HG02571 (cell line): ENCODE data around the gene TSACC.

Experiments used
- ATAC-seq: cut with Tn5 transposase; IDR thresholded peaks from one replicate; pipeline ENCODE4 v1.9.1; 2021; ENCODE audit warnings: mild to moderate bottlenecking, moderate library complexity; ENCODE audit not compliant: unreplicated experiment

TSACC gene

DNA sequence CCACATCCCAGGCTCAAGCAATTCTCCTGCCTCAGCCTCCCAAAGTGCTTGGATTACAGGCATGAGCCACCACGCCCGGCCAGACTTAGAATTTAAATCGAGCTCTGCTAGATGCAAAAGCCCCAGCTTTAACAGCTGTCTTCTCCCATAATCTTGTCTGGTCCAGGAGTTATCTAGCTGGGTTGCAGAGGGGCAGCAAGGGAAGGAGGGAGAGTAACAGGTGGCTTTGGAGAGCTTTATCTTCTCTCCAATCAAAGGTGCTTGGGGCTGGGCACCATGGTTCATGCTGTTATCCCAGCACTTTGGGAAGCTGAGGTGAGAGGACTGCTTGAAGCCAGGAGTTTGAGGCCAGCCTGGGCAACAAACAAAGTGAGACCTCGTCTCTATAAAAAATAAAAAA, 34.5 kb downstream of the TSACC start:
- no peak for ATAC-seq

DNA sequence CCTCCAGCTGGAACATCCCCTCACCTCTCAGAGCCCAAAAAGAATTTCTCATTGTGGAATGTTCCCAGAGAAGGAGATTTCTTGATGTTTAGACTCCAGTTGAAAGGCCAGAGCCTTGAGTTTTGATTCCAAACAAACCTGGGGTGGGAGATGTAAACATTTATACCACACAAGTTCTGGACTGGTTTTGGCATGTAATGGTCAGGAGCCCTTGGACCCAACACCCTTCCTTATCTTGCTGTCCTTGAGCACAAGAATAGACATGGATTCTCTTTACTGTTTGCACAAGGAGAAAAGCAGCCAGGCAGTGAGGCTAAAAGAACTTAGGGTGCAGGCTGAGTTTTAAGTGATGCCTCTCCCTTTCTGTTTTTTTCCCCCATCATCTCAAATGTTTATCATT, 35.2 kb downstream of the TSACC start:
- ATAC-seq = no peak

DNA sequence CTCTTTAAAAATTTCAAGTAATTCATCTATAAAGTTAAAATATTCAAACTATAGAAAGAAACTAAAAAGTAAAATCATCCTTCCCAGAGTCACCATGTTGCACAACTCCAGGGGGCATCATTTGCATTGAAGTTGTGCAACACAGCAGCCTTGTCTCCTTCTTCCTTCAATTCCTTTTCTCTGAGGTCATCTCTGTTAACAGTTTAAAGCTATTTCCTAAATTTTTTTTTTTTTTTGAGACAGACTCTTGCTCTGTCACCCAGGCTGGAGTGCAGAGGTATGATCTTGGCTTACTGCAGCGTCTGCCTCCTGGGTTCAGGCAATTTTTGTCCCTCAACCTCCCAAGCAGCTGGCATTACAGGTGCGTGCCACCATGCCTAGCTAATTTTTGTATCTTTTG, 37.8 kb downstream of the TSACC start:
- no peak for ATAC-seq

- no peak for ATAC-seq
Measured at GRCh38 chr1:156376958-156377919, 38.9 kb downstream of the TSACC start.

DNA sequence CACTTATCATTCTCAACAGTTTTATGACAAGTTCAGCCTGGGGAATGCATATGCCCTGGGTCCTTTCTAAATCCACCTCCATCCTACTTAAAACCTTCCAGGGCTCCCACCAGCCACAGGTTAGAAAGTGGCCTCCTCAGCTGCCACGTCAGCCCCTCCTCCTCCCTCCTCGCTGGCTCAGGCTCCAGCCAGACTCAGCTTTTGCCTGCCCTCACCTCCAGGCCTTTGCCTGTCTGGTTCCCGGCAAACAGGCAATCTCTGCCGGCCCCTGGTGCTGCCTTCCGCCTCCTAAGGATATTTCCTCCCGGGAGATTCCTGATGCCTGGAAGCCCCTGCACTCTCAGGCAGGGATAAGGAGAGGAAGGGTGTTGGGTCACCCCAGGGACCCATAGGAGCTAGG, 40.2 kb downstream of the TSACC start:
- ATAC-seq = no peak

- ATAC-seq = no peak
Measured at GRCh38 chr1:156379420-156380165, 41.3 kb downstream of the TSACC start.

DNA sequence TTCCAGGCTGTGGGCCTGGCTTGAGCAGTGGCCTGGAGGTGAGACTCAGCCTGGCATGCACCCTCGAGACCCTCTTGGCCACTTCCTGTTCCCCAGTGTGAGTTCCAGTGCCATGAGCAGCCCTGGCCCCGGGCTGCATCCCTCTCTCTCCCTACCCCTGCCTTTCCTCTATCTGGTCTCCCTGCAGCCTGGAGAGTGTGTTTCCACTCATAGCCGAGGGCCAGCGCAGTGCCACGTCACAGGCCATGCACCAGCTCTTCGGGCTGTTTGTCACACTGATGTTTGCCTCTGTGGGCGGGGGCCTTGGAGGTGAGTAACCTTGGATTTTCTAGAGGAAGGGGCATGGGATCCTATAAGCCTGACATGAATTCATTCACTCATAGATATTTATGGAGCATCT, 44.2 kb downstream of the TSACC start:
- ATAC-seq = no peak

DNA sequence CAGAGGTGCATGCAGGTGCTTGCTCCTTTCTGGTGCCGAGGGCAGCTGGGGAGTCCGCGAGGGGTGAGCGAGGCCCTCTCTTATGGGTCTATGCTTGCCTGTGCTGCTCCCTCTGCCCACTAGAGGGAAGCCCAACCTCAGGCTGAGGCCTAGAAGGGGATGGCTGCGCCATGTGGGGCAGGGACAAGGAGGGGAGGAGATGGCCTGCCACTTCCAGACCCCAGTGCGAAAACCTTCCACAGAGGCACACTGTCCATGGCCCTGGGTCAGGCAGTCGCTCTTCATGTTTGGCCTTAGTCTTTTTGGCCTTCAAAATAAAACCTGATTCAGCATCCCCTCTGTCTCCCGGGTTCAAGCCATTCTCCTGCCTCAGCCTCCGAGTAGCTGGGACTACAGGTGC, 44.7 kb downstream of the TSACC start:
- ATAC-seq = no peak

DNA sequence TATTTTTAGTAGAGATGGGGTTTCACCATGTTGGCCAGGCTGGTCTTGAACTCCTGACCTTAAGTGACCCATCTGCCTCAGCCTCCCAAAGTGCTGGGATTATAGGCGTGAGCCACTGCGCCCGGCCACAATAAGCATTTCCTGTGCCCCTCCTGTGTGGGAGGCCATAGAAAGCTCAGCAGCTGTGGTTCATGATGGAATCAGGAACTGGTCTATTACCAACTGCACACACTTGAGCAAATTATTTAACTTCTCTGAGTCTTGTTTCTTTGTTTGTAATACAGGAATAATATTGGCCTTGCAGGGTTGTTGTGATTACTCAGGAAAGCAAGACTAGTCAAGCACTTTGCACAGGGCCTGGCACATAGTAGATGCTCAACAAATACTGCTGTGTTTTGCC, 45.7 kb downstream of the TSACC start:
- no peak for ATAC-seq

GRCh38 chr1:156384658-156385057, 46.3 kb downstream of the TSACC start:
- no peak for ATAC-seq

- ATAC-seq = no peak
Measured at GRCh38 chr1:156385534-156386031, 47.3 kb downstream of the TSACC start.

- no peak for ATAC-seq
Measured at GRCh38 chr1:156386134-156386901, 48.0 kb downstream of the TSACC start.

GRCh38 chr1:156386949-156387869, 48.9 kb downstream of the TSACC start:
- ATAC-seq = no peak

DNA sequence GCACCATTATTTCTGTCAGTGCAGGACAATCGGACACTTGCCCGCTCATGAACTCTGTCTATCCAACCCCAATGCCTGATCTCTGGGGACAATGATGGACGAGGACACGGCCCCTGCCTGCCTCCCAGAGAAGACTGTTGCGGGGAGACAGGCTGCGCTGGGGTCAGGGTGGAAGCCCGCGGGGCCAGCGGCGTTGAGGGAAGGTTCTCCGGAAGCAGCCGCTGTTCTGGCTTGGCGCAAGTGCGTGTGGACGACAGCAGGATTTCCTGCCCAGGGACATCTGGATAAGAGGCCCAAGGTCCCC, 49.5 kb downstream of the TSACC start:
- ATAC-seq = no peak

GRCh38 chr1:156388174-156389137, 50.1 kb downstream of the TSACC start:
- no peak for ATAC-seq

DNA sequence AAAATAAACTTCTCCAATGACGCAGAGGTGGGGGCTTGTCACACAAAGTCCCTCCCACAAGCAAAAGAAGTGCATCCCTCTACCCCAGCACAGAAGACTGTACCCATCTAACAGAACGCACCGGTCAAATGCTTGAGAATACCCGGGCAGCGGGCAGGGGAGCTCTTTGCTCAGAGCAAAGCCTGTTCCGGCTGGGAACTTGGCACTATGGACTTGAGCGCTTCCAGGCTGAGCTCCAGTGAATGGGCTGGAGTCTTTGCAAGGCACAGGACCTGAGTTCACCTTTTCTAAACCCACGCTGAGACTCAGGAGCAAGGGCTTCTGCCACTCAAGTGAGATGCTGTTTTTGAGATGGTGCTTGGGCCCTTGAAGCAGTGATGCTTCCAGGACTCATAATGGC, 51.0 kb downstream of the TSACC start:
- ATAC-seq = no peak

GRCh38 chr1:156390469-156391365, 52.4 kb downstream of the TSACC start:
- ATAC-seq = no peak

DNA sequence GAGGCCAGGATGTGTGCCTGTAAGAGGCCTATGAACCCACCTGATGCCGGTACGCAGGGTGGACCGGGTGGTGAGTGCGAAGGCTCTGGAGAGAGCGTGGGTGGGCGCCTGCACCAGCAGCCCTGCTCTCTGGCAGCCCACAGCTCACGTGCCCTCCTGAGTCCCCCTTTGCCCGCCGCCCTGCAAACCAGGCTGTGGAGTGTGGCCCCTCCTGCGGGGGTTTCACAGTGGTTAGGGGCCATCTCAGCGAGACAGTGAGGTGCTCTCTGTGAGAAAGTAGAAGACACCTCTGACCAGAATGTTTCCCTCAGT, 53.0 kb downstream of the TSACC start:
- ATAC-seq = no peak
